HCT116 (cell line): ENCODE results near the gene COG2. TPM values are rescaled to one million over a fixed set of nuclear protein-coding genes. Genes with fewer than 3 reads are reported as not detected.

ENCODE experiments used
- ATAC-seq: fragments of 200-7000 bp; cut with Tn5 transposase; 2 replicates; pipeline ENCODE4 v1.9.1; 2020; ENCODE audit warnings: mild to moderate bottlenecking, moderate library complexity
- BruUV-seq: library from RNA; stranded (reverse); fragments of 400-500 nt; replicated peaks from 2 replicates; lab custom pipeline; 2021; lab: Mats Ljungman, UMichigan
- CTCF ChIA-PET: fragments of 300-600 bp; sonication (Branson Sonifier 250); formaldehyde crosslinking; loops from one replicate; lab custom pipeline; 2021; ENCODE audit warnings: antibody characterized with exemption; lab: Charles Lee
- POLR2A ChIA-PET: fragments of 300-600, 350-600 bp; sonication (Branson Sonifier 250); formaldehyde crosslinking; loops from one replicate; lab custom pipeline; 2021; ENCODE audit warnings: antibody characterized with exemption; lab: Charles Lee
- RAD21 ChIA-PET, 2 experiments: fragments of 300-600 bp; sonication (Branson Sonifier 250); formaldehyde crosslinking; loops; one replicate each; lab custom pipeline; 2023; ENCODE audit warnings: low total read pairs in 2 of 2; ENCODE audit not compliant: uncharacterized antibody in 2 of 2, unreplicated experiment in 2 of 2, low non-redundant PET in 1 of 2; lab: Charles Lee
- DNase-seq: peaks from one replicate; pipeline ENCODE4 v3.0.0-alpha.2; 2010; ENCODE audit warnings: low read depth, low spot score
- H2AFZ ChIP-seq: fragments of 200-600 bp; shearing (Covaris generic), sonication (generic); 2 replicates; pipeline ENCODE4 v1.6.1; 2017; ENCODE audit warnings: low read depth, mixed run types, mixed read lengths, antibody characterized with exemption, low read length; ENCODE audit not compliant: poor library complexity, severe bottlenecking
- H3K27ac ChIP-seq: 2 replicates; pipeline ENCODE4 v1.5.1; 2012; ENCODE audit warnings: low read depth, low read length
- H3K27me3 ChIP-seq: fragments of 200-600 bp; sonication (generic); 2 replicates; pipeline ENCODE4 v1.6.1; 2016; ENCODE audit warnings: mixed run types, low read length, mixed read lengths; ENCODE audit not compliant: insufficient read depth
- H3K36me3 ChIP-seq, 2 experiments: fragments of 200-500 bp in 1 of 2; fragments of 200-600 bp in 1 of 2; sonication (Bioruptor generic) in 1 of 2; sonication (generic) in 1 of 2; 2 replicates each; pipeline versions ENCODE4 v1.5.1 to v1.6.1; 2014 to 2016; ENCODE audit warnings: low read length in 2 of 2, inconsistent platforms in 1 of 2, mixed read lengths in 1 of 2, mixed run types in 1 of 2; ENCODE audit not compliant: insufficient read depth in 2 of 2, control insufficient read depth in 1 of 2
- H3K4me1 ChIP-seq, 2 experiments: fragments of 200-600 bp in 1 of 2; sonication (generic) in 1 of 2; 2 replicates each; pipeline versions ENCODE4 v1.5.1 to v1.6.1; 2012 to 2017; ENCODE audit warnings: low read length in 2 of 2, inconsistent platforms in 1 of 2, mild to moderate bottlenecking in 1 of 2, mixed read lengths in 1 of 2, mixed run types in 1 of 2, moderate library complexity in 1 of 2; ENCODE audit not compliant: insufficient read depth in 2 of 2, control insufficient read depth in 1 of 2
- H3K4me2 ChIP-seq: fragments of 200-600 bp; sonication (generic); 2 replicates; pipeline ENCODE4 v1.6.1; 2017; ENCODE audit warnings: mixed run types, low read length, mixed read lengths
- H3K4me3 ChIP-seq, 2 experiments: fragments of 200-600 bp in 1 of 2; sonication (generic) in 1 of 2; replicated peaks in 1 of 2; 2 replicates each; pipeline ENCODE4 v1.5.1; 2011 to 2016; ENCODE audit warnings: low read length in 2 of 2, control low read depth in 1 of 2, low read depth in 1 of 2, mild to moderate bottlenecking in 1 of 2, mixed read lengths in 1 of 2, mixed run types in 1 of 2
- H3K79me2 ChIP-seq: fragments of 200-600 bp; sonication (generic); 2 replicates; pipeline ENCODE4 v1.6.1; 2017; ENCODE audit warnings: mild to moderate bottlenecking, mixed run types, low read length, moderate library complexity, mixed read lengths; ENCODE audit not compliant: insufficient read depth
- H3K9ac ChIP-seq: fragments of 200-600 bp; sonication (generic); 2 replicates; pipeline ENCODE4 v1.6.1; 2016; ENCODE audit warnings: low read length, mixed read lengths
- H3K9me2 ChIP-seq: fragments of 200-600 bp; sonication (generic), shearing (Covaris generic); 2 replicates; pipeline ENCODE4 v1.6.1; 2017; ENCODE audit warnings: mixed run types, mild to moderate bottlenecking, moderate library complexity; ENCODE audit not compliant: insufficient read depth
- H3K9me3 ChIP-seq, 2 experiments: fragments of 200-500 bp in 1 of 2; fragments of 200-600 bp in 1 of 2; sonication (Bioruptor generic) in 1 of 2; sonication (generic) in 1 of 2; 2 replicates each; pipeline ENCODE4 v1.6.1; 2014 to 2017; ENCODE audit warnings: low read length in 2 of 2, mixed read lengths in 2 of 2, inconsistent platforms in 1 of 2, low read depth in 1 of 2, mild to moderate bottlenecking in 1 of 2, mixed run types in 1 of 2, moderate library complexity in 1 of 2; ENCODE audit not compliant: control insufficient read depth in 1 of 2, insufficient read depth in 1 of 2
- H4K20me1 ChIP-seq: fragments of 200-600 bp; sonication (generic), shearing (Covaris generic); 2 replicates; pipeline ENCODE4 v1.6.1; 2017; ENCODE audit warnings: mixed run types, mild to moderate bottlenecking, moderate library complexity; ENCODE audit not compliant: insufficient read depth
- CBX3 ChIP-seq: IDR thresholded peaks from 2 replicates; pipeline ENCODE4 v1.6.1; 2012; ENCODE audit warnings: low read depth
- CEBPB ChIP-seq: IDR thresholded peaks from 2 replicates; pipeline ENCODE4 v1.6.1; 2012; ENCODE audit warnings: low read depth
- CTCF ChIP-seq, 3 experiments: fragments of 200-600 bp in 1 of 3; sonication (generic) in 1 of 3; IDR thresholded peaks in 2 of 3; conservative IDR thresholded peaks in 1 of 3; 2 replicates each; pipeline ENCODE4 v1.5.1; 2012 to 2017; ENCODE audit warnings: low read depth in 2 of 3, low read length in 2 of 3, antibody characterized with exemption in 1 of 3, borderline replicate concordance in 1 of 3, control low read depth in 1 of 3, mild to moderate bottlenecking in 1 of 3, mixed read lengths in 1 of 3, mixed run types in 1 of 3, moderate library complexity in 1 of 3; ENCODE audit not compliant: insufficient read depth in 1 of 3
- ELF1 ChIP-seq: IDR thresholded peaks from 2 replicates; pipeline ENCODE4 v1.6.1; 2012; ENCODE audit warnings: low read depth, borderline replicate concordance
- EZH2 ChIP-seq: fragments of 200-600 bp; sonication (generic); IDR thresholded peaks from 2 replicates; pipeline ENCODE4 v1.6.1; 2017; ENCODE audit warnings: antibody characterized with exemption, mixed run types
- POLR2A ChIP-seq: IDR thresholded peaks from 2 replicates; pipeline ENCODE4 v1.7.0; 2011; ENCODE audit warnings: borderline replicate concordance; ENCODE audit not compliant: insufficient read depth, insufficient read length; ENCODE audit errors: extremely low read depth
- RAD21 ChIP-seq: IDR thresholded peaks from 2 replicates; pipeline ENCODE4 v1.6.1; 2012; ENCODE audit warnings: low read depth, mild to moderate bottlenecking
- REST ChIP-seq: IDR thresholded peaks from 2 replicates; pipeline ENCODE4 v1.6.1; 2012; ENCODE audit warnings: low read depth
- ZBTB33 ChIP-seq: IDR thresholded peaks from 2 replicates; pipeline ENCODE4 v1.6.1; 2011; ENCODE audit warnings: mild to moderate bottlenecking, low read length, moderate library complexity; ENCODE audit not compliant: insufficient replicate concordance; ENCODE audit errors: extremely low read depth
- ZFX ChIP-seq: fragments of 450-650 bp; IDR thresholded peaks from 2 replicates; pipeline ENCODE4 v1.6.1; 2017
- intact Hi-C: fragments of 100-400 bp; cut with micrococcal nuclease; formaldehyde crosslinking; loops from 2 replicates; pipeline ENCODE4 v1.10.0; 2022
- total RNA-seq: library from RNA; stranded (reverse); gene quantifications from one replicate; pipeline ENCODE4 v1.2.1, GENCODE V29; 2021; ENCODE audit not compliant: unreplicated experiment

The COG2 gene
- total RNA-seq, 1 experiment from 2014 or later: 28.6 TPM

GRCh38 chr1:230633469-230633868 lies 8.8 kb upstream of the COG2 start:
- POLR2A ChIA-PET: interaction anchor here (0.7 kb wide), 1 partner anchor 8 kb away, joined by 3 read pairs; no protein-coding TSS in a partner anchor
- Histone ChIP-seq H3K27me3 (peaks cover 15% of the 10 kb centered on the region; the same call in 1 of the 2 replicates), H3K9ac (no peak overlapping the region), H3K4me3 (no peak overlapping the region), H3K4me1 (no peaks in the 10 kb centered on the region), H2AFZ (no peak overlapping the region), H3K9me3 (no peaks in the 10 kb centered on the region), H4K20me1 (no peaks in the 10 kb centered on the region), H3K4me2 (no peak overlapping the region), H3K9me2 (no peaks in the 10 kb centered on the region), H3K79me2 (no peaks in the 10 kb centered on the region), H3K36me3 (no peaks in the 10 kb centered on the region), H3K27ac (no peak overlapping the region)
- BruUV-seq: no TSS peak
- TF ChIP-seq ZFX: no peak
- ATAC-seq: no peak
- intact Hi-C loops: loop anchor here (2.0 to 5.0 kb wide), 2 partner anchors 345 to 459 kb away; partner anchors contain the start of genes ARV1 and TTC13
- RAD21 ChIA-PET: interaction anchor here in 1 of 2 experiments (1.1 kb wide), 1 partner anchor 140 kb away, joined by 3 read pairs; no protein-coding TSS in a partner anchor
- no peak for DNase-seq
- CTCF ChIA-PET: no interaction called here

- intact Hi-C loops: loop anchor here (5.0 kb wide), 1 partner anchor 458 kb away; no protein-coding TSS in a partner anchor
- Histone ChIP-seq H3K9ac (no peak overlapping the region), H4K20me1 (no peaks in the 10 kb centered on the region), H3K27me3 (peaks cover 21% of the 10 kb centered on the region; the same call in 1 of the 2 replicates), H3K4me1 (no peaks in the 10 kb centered on the region), H3K4me3 (no peak overlapping the region), H3K27ac (no peak overlapping the region), H3K79me2 (no peaks in the 10 kb centered on the region), H3K9me3 (no peaks in the 10 kb centered on the region), H3K4me2 (no peak overlapping the region), H3K36me3 (no peaks in the 10 kb centered on the region), H2AFZ (no peak overlapping the region), H3K9me2 (no peaks in the 10 kb centered on the region)
- POLR2A ChIA-PET: no interaction called here
- RAD21 ChIA-PET: no interaction called here
- CTCF ChIA-PET: no interaction called here
- no TSS peak for BruUV-seq
- no peak for DNase-seq
- ATAC-seq: no peak
- no peak for TF ChIP-seq CBX3
- TF ChIP-seq ZBTB33: no peak
- TF ChIP-seq EZH2: no peak
- TF ChIP-seq CEBPB: no peak
- no peak for TF ChIP-seq POLR2A
- TF ChIP-seq ELF1: no peak
- TF ChIP-seq RAD21: no peak
- no peak for TF ChIP-seq REST
- no peak for TF ChIP-seq CTCF (IDR thresholded peaks at IDR 0.05 in 2 of 3, conservative IDR thresholded peaks at IDR 0.05 in 1 of 3; ENCODE audit: borderline replicate concordance in 1 of 3, insufficient read depth in 1 of 3, low read depth in 2 of 3, low read length in 2 of 3)
Measured at GRCh38 chr1:230634384-230634783, 7.9 kb upstream of the COG2 start.
